RWPE2 (cell line): Measurements from ENCODE around the gene TENM4.

Experiments used
- ATAC-seq: fragments of 200-7000 bp; cut with Tn5 transposase; 3 replicates; pipeline ENCODE4 v1.9.1; 2021; ENCODE audit warnings: low read depth
- DNase-seq: peaks from one replicate; pipeline ENCODE4 v3.0.0-alpha.2; 2020; ENCODE audit warnings: low spot score
- H3K27ac ChIP-seq: fragments of 450-650 bp; 2 replicates; pipeline ENCODE4 v1.5.1; 2017; ENCODE audit warnings: mild to moderate bottlenecking; ENCODE audit not compliant: poor library complexity, severe bottlenecking
- H3K27me3 ChIP-seq: fragments of 250-450 bp; sonication (Bioruptor Pico); 2 replicates; pipeline ENCODE4 v1.5.1; 2021; ENCODE audit warnings: mild to moderate bottlenecking, moderate library complexity; ENCODE audit not compliant: insufficient read depth, poor library complexity, severe bottlenecking
- H3K36me3 ChIP-seq: fragments of 250-450 bp; sonication (Bioruptor Pico); 2 replicates; pipeline ENCODE4 v1.5.1; 2020; ENCODE audit warnings: low read depth, mild to moderate bottlenecking, moderate library complexity
- H3K4me1 ChIP-seq: fragments of 250-450 bp; sonication (Bioruptor Pico); 2 replicates; pipeline ENCODE4 v1.5.1; 2021; ENCODE audit warnings: mild to moderate bottlenecking, moderate library complexity; ENCODE audit not compliant: insufficient read depth, poor library complexity, severe bottlenecking
- H3K4me3 ChIP-seq: fragments of 250-450 bp; sonication (Bioruptor Pico); 2 replicates; pipeline ENCODE4 v1.5.1; 2021; ENCODE audit warnings: mild to moderate bottlenecking, moderate library complexity; ENCODE audit not compliant: severe bottlenecking
- H3K9me3 ChIP-seq: fragments of 250-450 bp; sonication (Bioruptor Pico); 2 replicates; pipeline ENCODE4 v1.5.1; 2021; ENCODE audit warnings: mild to moderate bottlenecking, moderate library complexity; ENCODE audit not compliant: severe bottlenecking
- TF ChIP-seq, protein P1 (sequence below): fragments of 450-650 bp; IDR thresholded peaks from one replicate; pipeline ENCODE4 v1.5.1; 2017; ENCODE audit warnings: mild to moderate bottlenecking, moderate library complexity; ENCODE audit not compliant: poor library complexity, severe bottlenecking

TENM4 gene

DNA sequence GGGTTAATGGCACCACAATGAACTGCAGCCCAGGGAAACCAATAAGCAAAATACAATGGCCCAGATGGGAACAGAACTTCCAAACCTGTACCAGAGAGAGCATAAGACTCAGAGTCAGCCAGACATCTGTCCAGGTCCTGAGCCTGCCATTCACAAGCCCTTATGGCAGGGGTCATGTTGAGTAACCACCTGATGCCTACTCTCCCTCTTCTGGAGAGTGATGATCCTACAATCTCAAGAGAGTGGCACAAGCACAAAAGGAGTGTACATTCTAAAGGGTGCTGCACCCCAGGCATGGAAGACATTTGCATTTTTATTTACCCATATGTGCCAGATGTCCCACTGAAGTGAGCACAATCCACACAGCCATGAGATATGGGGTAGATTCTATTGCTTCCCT lies 10.6 kb downstream of the TENM4 start:
- Histone ChIP-seq H3K36me3 (peaks cover 4% of the 10 kb centered on the region; the same call in 1 of the 2 replicates), H3K4me3 (no peak overlapping the region), H3K27ac (no peak overlapping the region), H3K9me3 (no peaks in the 10 kb centered on the region), H3K4me1 (peaks cover 22% of the 10 kb centered on the region), H3K27me3 (no peaks in the 10 kb centered on the region)
- DNase-seq (no peak), ATAC-seq (no peak)
- TF ChIP-seq, protein P1, sequence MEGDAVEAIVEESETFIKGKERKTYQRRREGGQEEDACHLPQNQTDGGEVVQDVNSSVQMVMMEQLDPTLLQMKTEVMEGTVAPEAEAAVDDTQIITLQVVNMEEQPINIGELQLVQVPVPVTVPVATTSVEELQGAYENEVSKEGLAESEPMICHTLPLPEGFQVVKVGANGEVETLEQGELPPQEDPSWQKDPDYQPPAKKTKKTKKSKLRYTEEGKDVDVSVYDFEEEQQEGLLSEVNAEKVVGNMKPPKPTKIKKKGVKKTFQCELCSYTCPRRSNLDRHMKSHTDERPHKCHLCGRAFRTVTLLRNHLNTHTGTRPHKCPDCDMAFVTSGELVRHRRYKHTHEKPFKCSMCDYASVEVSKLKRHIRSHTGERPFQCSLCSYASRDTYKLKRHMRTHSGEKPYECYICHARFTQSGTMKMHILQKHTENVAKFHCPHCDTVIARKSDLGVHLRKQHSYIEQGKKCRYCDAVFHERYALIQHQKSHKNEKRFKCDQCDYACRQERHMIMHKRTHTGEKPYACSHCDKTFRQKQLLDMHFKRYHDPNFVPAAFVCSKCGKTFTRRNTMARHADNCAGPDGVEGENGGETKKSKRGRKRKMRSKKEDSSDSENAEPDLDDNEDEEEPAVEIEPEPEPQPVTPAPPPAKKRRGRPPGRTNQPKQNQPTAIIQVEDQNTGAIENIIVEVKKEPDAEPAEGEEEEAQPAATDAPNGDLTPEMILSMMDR = no peak

DNA sequence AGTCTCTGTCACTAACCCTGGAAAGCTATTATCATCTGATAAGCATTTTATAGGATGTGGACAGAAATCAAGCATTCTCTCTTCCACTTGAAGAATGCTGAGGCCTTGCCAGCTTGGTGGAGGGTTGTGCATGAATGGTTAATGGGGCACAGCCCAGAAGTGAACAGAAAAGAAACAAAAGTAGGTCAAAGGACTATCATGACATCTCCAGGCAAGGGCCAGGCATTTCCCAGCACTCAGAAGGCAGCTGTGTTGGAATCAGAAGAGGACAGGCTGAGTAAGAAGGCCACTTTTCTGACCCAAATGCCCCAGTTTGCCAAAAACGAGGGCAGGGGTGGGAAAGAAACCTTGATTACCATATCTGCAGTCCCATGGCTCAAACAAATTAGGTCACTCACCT lies 12.4 kb downstream of the TENM4 start:
- no peak overlapping the region for H3K4me3 ChIP-seq
- DNase-seq = no peak
- TF ChIP-seq, protein P1 = no peak
- H3K36me3 ChIP-seq = peaks cover 4% of the 10 kb centered on the region; the same call in 1 of the 2 replicates
- H3K4me1 ChIP-seq = peaks cover 22% of the 10 kb centered on the region
- no peaks in the 10 kb centered on the region for H3K9me3 ChIP-seq
- H3K27me3 ChIP-seq = no peaks in the 10 kb centered on the region
- H3K27ac ChIP-seq = no peak overlapping the region
- ATAC-seq = no peak

DNA sequence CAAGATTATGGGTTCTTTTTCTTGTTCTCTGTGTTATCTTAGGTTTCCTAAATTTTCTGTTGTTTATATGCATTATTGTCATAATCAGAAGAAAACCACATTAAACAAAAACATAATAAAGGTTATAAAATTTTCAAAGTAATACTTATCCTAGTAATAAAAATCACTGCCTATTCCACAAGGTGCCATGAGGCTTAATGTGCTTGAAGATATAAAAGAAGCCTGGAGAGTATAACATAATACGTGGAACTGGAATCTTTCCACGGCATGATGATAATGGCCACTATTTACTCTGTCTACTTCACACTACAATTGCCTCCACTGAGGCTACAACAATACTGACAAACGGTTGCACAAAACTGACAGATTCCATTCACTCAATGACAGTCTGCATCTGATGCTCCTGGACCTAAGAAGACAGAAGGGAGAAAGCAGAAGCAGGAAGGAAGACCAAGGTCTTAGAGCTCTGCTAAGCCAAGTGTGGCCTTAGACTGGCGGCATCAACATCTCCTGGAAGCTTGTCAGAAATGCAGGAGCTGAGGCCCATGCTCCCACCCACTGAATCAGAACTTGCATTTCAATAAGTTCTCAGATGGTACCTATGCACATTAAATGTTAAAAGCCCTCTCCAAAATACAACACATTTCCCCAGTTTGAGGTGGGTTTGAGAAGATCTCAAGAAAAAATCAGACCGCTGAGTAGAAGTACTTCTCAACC lies 13.1 kb downstream of the TENM4 start:
- H3K4me1 ChIP-seq = peaks cover 22% of the 10 kb centered on the region
- peaks cover 4% of the 10 kb centered on the region; the same call in 1 of the 2 replicates for H3K36me3 ChIP-seq
- no peak for DNase-seq
- H3K9me3 ChIP-seq = no peaks in the 10 kb centered on the region
- no peak overlapping the region for H3K4me3 ChIP-seq
- TF ChIP-seq, protein P1 = no peak
- ATAC-seq = no peak
- H3K27ac ChIP-seq = no peak overlapping the region
- no peaks in the 10 kb centered on the region for H3K27me3 ChIP-seq

DNA sequence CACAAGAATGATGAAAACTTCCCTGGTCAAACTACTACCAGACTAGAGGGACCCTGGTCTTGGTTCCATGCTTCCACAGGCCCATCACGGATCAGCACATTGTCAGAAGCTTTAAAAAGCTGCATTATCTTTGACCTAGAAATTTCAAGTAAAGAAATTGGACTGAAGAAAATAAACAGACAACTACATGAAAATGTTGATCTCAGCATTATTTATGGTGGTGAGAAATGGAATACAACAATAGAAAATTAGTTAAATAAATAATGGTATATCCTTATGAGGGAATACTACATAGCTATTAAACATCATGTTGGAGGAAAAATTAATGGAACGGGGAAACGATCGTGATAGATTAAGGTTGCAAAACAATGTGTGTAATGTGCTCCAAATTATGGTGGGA lies 13.7 kb downstream of the TENM4 start:
- Histone ChIP-seq H3K36me3 (peaks cover 4% of the 10 kb centered on the region; the same call in 1 of the 2 replicates), H3K4me3 (no peak overlapping the region), H3K27me3 (no peaks in the 10 kb centered on the region), H3K9me3 (no peaks in the 10 kb centered on the region), H3K27ac (no peak overlapping the region), H3K4me1 (peaks cover 17% of the 10 kb centered on the region)
- DNase-seq (no peak), ATAC-seq (no peak)
- TF ChIP-seq, protein P1 = no peak

DNA sequence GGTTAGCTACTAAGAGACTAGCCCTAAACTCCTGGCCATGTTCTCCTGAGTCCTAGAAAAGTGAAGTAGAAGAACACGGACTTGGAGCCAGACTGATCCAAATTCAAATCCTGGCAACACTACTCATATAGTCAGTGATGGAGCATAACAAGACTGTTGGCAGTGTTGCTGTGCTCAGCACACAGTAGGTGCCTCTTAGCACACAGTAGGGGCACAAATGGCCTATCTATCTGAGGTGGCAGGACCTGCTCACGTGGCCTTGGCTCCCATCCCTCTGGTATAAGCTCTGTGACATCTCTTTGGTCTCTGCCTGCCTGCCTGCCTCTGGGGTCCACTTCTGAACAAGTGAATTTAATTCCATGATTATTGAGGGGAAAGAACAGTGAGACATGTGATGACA lies 15.4 kb downstream of the TENM4 start:
- DNase-seq = no peak

More for the DNA sequence above, 15.4 kb downstream of the TENM4 start:
- Histone ChIP-seq H3K27ac (no peak overlapping the region), H3K9me3 (no peaks in the 10 kb centered on the region), H3K4me3 (no peak overlapping the region), H3K4me1 (peaks cover under 1% of the 10 kb centered on the region), H3K36me3 (peaks cover under 1% of the 10 kb centered on the region; the same call in 1 of the 2 replicates), H3K27me3 (no peaks in the 10 kb centered on the region)
- no peak for ATAC-seq
- TF ChIP-seq, protein P1 = no peak
